ENCODE measurements around the gene IL22RA1.

The IL22RA1 gene

DNA sequence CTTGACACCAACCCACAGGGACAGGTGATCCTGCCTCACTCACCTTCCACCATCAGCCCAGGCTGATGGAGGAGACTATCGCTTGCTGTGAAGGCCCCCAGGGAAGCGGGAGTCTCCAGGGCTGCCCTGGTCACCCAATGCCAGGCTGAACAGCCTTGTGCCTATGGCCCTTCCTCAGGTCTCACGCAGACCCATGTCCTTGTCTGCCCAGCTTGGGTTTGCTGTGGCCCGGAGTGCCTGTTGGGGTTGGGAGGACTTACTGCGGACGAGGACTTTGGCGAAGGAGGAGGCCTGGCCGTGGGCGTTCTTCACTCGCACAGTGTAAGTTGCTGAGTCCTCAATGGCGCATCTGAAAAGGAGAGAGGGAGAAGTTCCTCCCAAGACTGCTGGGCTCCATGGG, 45.3 kb downstream of the IL22RA1 start:
- DNase-seq (ENCODE audit: low read depth): no peak

DNA sequence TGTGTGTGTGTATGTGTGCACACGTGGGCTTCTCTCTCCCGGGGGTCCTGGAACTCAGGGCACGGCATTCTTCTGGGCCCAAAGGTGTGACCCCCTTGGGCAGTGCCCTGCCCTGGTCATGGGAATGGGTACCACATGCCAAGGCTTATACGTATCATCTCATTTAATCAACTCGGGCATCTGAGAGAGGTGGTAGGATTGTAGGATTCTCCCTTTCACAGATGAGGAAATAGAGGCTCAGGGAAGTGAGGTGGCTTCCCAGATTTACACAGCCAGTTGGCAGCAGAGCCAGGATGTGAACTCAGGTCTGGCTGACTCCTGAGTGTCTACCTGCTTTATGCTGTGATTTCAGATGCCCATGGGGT, 46.2 kb downstream of the IL22RA1 start:
- DNase-seq (ENCODE audit: low read depth): no peak

DNA sequence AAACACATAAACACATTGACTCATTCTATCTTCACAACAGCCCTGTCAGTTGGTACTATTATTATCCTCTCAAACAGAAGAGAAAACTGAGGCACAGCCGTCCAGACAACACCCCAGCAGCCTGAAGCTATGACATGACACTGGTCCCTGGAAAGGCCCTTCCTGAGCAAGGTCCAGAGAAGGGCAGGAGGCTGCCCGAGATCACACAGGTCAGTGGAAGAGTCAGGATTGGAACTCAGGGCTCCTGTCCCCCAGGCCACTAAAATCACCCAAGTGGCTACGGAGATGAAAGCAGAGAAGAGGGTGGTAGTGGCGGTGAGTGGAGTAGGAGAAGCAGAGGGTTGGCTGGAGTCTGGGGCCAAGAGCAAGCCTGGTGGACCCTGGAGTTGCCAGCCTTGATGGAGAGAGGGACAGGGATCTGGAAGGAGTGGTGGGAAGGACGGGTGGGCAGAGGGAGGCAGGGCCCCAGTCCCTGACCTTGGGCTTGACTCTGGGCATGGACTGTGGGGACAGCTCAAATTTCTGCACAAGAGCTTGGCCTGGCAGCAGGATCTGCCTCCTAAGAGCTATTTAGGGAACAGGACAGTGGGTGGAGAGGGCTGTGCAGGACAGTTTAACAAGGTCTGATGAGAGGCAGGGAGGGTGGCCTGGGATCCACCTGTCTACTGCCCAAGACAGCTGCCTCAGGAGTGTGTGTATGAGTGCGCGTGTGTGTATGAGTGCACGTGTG, 46.8 kb downstream of the IL22RA1 start:
- DNase-seq (ENCODE audit: low read depth): no peak

DNA sequence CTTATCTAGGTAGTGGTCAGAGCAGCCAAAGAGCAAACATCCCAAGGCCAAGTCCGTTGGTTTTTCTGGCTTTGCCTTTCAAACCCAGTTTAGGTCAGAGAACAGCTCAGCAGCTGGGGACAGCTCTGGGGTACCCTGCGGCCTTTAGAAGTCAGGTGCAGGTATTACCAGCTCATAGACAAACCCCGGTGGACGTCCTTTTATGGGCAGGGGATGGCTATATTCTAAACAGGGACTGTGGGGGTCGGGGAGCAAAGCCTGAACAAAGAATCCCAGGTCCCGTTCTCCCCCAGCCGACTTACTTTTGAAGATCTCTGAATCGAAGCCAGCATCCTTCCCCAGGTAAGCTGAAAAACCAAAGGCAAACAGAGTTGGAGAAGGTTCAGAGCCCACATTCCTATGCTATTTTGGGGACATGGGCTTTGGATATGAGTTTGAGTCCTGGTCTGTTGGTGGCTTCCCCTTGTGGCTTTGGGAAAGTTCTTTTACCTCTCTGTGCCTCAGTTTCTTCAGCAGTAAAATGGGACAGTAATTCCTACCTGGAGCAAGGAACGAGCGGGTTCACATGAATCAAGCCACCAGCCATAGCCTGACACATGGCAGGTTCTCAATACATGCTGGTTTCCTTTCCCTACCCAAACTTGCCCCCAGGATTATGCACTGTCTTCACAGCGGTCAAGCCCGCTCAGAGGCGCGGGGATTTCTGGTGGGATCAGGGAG, 47.6 kb downstream of the IL22RA1 start:
- DNase-seq (ENCODE audit: low read depth): no peak

DNA sequence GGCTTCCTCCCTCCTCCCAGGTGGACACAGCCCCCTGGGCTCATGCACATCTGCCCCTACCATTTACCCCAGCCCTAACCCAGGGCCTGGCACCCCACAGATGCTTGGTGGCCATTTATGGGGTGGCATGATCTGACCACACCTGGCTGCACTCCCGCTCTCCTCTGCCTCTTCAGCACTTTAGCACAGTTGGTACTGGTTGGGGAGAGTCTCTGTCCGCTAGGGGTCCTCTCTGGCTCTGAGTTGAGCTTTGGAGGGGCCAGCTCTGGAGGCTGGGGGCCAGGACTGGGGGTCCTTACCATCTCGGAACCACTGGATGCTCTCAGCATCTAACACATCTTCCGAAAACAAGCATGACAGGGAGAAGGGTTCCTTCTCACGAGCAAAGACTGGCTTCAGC, 48.4 kb downstream of the IL22RA1 start:
- no peak for DNase-seq (ENCODE audit: low read depth)

DNA sequence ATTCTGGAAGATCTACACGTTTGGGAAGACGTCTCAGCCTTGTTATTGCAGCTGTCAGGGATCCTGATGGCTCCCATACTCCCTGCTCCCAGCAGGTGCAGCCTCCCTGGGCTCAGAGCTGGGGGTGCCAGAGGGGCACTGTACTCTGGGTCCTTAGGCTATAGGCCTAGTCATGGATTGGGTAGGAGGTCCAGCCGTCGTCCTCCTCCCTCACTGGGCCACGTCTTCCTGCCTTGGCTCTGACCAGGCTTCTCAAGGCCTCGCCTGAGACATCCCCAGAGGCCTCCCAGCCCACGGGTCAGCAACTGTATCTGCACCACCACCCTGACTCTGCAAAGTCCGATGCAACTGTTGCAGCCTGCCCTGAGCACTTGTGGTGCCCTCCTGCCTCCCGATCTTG, 49.2 kb downstream of the IL22RA1 start:
- no peak for DNase-seq (ENCODE audit: low read depth)

DNA sequence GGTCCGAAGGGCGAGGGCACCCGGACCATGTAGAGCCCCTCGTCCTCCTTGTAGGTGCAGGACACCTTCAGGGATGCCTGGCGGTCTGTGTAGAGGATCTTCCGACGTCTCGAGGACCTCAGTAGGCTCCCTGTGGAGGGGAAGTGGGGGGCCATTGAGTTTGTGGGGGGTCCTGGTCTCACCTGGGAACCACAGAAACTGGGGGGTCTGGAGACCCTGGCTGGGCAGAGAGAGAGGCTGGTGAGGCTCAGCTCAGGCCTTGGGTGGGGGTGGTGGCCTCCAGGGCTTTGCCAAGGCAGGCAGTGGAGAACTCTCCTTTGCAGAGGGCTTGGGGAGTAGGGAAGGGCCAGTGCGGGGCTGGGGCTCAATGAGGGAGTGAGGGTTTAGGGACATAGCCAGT, 50.0 kb downstream of the IL22RA1 start:
- no peak for DNase-seq (ENCODE audit: low read depth)

DNA sequence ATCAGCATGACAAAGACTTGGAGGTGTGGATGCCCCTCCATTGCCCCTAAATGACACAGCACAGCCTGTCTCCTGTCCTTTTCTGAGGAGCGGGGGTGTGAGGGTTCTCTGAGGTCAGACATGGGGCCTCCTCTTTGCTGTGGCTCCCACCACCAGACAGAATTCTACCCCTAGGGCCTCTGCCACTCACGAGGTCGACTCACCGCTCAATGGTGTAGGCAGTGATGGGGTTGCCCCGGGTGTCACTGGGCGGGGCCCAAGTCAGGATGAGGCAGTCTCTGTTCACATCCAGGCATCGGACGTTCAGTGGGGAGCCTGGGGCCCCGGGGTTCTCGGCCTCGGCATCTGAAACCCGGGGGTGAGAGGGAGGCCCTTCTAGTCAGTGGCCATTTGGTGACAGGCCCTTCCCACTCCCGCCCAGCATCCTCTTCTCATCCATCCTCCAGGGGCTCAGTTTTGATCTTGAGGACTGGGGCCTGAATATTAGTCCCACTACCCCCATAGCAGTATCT, 50.9 kb downstream of the IL22RA1 start:
- no peak for DNase-seq (ENCODE audit: low read depth)

DNA sequence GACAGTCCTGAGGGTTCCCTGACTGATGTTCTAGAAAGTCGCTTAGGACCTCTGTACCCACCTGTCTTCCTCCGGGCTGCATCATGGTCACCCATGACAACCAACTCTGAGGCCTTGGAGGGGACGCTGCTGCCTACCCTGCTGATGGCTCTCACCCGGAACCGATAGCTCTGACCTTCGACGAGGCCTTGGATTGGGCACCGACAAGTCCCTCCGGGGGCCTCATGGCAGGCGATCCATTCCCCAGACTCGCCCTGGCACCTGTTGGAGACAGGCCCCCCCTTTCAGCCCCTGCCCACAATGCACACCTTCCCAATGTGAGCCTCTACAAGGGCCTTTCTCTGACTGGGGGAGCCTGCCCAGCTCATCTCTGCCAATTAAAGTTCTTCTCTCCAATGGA, 52.2 kb downstream of the IL22RA1 start:
- no peak for DNase-seq (ENCODE audit: low read depth)

DNA sequence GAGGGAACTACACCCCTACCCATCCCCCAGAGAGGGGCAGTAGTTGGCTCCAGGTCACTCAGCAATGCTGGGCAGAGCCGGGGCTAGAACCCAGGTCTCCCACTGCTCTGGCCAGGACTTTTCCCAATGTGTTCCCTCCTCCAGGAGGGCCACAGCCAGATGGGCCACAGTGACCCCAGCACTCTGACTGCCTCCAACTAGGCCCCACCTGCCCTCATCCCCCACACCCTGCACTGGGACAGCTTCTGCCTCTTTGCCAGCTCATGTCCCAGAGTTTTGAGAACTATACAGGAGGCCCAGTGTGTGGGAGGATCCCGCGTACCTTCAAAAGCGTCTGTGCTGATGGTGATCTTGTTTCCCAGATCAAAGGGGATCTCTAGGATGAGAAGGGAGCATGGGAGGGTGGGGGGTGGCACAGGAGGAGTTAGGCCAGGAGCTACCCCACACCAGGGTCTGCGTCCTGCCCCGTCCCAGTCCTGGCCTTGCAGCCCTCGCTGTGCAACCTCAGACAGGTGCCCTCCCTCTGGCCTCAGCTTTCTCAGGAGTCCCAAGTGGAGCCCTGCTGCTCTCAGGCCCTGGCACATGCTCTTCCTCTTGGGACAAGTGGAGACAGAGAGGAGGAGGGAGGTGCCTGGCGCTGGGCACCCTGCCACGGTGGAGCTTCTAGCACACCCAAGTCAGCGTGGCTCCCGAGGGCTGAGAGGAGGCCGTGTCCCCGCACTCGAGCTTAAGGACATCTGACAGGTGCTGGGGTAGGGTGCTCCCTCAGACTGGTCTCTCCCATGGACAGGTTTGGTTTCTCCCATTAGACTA, 53.0 kb downstream of the IL22RA1 start:
- no peak for DNase-seq (ENCODE audit: low read depth)

DNA sequence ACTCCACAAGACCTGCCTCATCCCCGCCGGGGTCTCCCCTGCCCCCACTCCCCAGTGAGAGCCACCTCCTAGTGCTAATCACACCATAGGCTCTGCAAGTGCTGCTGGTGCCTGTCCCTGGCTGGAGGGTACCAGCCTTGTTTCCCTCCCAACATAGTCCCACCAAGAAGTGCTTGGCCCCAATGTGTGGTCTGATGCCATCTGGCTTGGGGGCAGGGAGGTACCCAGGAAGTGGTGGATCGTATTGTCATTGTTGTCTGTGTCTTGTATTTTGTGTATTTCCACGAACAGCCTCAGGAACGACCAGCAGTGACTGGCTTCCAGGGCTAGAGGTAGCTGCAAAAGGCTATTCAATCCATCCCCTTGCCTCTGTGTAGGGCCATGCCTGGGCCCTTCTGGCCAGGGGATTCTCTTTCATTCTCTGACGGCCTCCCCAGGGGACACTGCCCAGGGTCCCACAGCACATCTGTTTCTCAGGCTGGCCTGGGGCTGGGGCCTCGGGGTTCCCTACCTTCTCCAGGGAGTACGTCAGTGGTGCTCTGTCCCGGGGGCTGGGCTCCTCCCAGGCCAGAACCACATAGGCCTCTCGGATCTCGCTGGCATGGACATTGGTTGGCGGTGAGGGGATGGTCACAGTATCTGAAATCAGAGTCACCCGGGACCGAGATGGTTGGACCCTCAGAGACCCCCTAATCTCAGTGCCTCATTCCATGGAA, 53.8 kb downstream of the IL22RA1 start:
- no peak for DNase-seq (ENCODE audit: low read depth)

DNA sequence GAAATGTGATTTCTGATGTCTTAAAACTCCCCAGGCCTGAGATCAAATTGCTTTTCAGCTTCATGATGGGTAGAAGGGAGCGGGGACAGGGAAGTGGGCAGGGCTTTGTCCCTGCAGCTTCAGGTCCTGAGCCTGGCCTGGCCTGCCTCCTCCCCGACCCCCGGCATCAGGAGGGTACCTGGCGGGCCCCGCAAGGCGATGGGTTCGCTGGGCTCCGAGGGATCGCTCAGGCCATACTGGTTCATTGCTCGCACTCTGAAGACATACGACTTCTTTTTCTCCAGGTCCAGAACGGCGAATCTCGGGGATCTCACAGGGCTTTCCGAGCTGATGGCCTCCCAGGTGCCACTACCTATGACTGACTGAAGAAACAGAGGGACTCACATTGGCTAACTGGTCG, 56.5 kb downstream of the IL22RA1 start:
- DNase-seq (ENCODE audit: low read depth): no peak

DNA sequence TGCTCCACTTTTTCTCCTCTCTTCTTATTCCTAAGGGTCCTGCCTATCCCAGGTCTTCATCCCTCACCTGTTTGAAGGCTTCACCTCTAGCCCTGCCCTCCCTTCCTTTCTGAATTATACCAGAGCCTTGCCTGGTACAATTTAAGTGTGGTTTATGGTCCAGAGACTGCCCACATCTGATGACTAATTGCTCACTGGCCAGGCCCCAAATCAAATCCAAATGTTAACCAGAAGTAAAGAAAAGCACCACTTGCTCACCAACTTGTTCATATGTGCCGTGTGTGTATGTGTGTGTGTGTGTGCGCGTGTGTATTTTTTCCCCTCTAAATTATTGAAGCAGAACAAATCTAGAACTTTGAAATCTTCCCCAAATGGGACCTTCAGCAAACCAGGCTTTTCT, 57.4 kb downstream of the IL22RA1 start:
- no peak for DNase-seq (ENCODE audit: low read depth)

DNA sequence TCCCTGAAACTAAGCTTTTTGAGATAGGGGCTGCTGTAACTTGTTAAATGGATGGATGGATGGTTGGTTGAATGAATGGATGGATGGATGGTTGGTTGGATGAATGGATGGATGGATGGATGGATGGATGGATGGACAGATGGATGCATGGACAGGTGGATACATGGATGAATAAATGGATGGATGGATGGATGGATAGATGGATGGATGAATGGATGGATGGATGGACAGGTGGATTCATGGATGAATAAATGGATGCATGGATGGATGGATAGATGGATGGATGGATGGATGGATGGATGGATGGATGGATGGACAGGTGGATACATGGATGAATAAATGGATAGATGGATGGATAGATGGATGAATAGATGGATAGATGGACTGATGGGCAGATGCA, 57.9 kb downstream of the IL22RA1 start:
- DNase-seq (ENCODE audit: low read depth): no peak

DNA sequence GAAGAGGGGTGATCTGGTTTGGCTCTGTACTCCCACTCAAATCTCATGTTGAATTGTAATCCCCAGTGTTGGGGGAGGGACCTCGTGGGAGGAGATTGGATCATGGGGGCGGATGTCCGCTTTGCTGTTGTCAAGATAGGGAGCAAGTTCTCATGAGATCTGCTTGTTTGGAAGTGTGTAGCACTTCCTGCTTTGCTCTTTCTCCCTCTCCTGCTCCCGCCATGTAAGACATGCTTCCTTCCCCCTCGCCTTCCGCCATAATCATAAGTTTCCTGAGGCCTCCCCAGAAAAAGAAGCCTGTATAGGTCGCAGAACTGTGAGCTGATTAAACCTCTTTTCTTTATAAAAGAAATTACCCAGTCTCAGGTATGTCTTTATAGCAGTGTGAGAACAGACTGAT, 58.9 kb downstream of the IL22RA1 start:
- DNase-seq (ENCODE audit: low read depth): no peak

DNA sequence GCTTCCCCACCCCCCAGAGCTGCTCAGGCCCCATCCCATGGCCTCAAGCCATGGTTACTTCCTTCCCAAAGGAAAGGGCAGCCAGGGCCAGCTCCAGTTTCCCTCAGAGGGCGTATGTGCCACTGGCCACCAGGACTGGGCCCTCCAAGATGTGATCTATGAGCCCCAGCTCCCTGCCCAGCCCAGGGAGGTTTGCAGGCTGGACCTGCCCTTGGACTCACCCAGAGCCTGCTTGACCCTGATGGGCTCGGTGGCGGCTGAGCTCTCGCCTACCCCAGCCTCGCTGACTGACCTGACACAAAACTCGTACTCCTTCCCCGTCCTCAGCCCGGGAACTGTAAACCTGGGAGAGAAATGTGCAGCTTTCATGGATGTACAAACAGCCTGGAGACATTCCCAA, 60.6 kb downstream of the IL22RA1 start:
- DNase-seq (ENCODE audit: low read depth): no peak

DNA sequence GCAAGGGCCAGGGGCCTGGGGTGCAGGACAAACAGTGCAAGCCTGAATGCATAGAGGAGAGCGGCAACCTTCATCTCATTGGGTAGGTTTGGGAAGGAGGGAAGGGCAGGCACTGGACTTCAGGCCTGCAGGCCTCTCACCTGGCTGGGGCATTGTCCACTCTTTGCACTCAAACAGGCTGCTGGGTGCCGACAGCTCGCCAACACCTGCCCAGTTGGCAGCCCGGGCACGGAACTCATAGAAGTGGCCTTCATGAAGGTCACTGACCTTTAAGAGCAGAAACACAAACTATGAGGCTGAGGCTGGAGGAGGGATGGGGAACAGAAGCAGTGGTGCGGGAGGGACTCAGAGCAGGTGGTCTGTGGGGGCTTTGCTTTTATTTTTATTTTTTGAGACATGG, 61.8 kb downstream of the IL22RA1 start:
- DNase-seq (ENCODE audit: low read depth): no peak

DNA sequence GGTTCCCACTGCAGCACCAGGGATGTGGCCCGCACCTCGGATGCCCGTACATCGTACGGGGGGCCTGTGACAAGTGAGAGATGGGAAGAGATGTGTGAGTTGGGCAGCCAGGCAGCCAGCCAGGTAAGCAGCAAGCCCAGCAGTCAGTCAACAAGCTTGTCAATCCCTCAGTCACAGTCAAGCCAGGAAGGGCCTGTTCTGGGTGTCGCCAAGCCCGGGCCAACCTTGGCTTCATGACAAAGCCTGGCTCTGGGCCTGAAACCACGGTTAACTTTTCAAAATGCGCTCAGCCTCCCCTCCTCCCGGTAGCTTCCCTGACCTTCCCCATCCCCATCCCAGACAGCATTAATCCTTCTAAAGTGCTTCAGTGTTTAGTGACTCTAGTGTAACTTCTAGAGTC, 62.8 kb downstream of the IL22RA1 start:
- no peak for DNase-seq (ENCODE audit: low read depth)

DNA sequence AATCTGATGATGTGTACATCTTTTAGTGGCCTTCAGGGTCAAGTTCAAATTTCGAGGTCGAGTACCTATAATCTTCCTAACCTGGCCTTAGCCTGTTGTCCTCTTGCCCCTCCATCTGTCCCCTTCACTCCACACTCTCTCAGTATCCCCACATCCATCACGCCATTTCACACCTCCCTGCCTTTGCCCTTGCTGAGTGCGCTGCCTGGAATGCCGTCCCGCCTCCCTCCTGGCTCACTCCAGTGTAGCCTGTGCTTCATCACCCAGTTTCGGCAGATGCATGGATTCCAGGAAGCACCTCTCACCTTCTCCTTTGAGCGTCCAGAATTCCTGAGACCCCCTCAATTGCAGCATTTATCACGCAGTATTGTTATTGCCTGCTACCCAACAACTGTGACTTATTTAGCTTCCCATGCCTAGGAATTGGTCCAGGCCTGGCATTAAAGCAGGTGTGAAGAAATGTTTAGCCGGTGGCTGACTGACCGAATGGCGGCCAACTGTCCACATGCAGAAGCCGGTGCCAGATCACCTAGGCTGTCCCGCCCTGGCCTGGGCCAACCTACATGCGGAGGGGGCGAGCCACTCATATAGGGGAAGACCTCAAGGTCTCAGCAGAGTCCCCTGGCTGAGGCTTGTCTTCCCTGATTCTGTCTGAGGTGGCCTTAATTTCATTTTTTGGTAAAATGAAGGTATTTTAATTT, 65.5 kb downstream of the IL22RA1 start:
- DNase-seq (ENCODE audit: low read depth): no peak

DNA sequence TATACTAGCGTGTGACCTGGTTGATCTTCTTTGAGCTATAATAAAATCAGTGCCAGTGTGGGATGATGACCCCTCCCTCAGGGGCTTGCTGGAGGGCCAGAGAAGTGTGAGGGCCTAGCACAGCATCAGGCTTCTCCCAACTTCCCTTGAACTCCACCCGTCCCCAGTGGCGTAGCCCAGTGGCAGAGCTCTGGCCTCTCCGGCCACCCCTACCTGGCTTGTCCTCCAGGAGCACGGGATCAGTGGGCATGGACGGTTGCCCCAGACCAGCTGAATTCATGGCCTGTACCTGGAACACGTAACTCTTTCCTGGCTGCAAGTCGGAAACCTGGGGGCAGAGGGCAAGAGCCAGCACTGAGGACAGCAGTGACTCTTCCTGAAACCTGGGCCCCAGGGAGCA, 67.0 kb downstream of the IL22RA1 start:
- DNase-seq (ENCODE audit: low read depth): no peak

DNA sequence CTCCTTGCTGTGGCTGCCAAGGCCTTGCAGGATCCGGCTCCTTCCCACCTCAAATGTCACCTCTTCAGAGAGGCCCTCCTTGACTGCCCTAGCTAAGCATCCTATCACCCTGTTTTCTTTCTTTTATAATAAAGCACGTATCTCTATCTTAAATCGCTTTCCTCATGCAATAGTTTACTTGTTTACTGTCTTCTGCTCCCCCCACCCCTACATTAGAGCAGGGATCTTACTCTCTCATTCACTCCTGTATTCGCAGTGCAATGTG, 67.4 kb downstream of the IL22RA1 start:
- no peak for DNase-seq (ENCODE audit: low read depth)
